GM18526 (cell line): ENCODE measurements around the gene ELN.

ENCODE experiments used
- POLR2A ChIP-seq: IDR thresholded peaks from 3 replicates; pipeline ENCODE4 v1.6.1; 2011; ENCODE audit not compliant: insufficient read length; ENCODE audit errors: extremely low read depth

Gene ELN

DNA sequence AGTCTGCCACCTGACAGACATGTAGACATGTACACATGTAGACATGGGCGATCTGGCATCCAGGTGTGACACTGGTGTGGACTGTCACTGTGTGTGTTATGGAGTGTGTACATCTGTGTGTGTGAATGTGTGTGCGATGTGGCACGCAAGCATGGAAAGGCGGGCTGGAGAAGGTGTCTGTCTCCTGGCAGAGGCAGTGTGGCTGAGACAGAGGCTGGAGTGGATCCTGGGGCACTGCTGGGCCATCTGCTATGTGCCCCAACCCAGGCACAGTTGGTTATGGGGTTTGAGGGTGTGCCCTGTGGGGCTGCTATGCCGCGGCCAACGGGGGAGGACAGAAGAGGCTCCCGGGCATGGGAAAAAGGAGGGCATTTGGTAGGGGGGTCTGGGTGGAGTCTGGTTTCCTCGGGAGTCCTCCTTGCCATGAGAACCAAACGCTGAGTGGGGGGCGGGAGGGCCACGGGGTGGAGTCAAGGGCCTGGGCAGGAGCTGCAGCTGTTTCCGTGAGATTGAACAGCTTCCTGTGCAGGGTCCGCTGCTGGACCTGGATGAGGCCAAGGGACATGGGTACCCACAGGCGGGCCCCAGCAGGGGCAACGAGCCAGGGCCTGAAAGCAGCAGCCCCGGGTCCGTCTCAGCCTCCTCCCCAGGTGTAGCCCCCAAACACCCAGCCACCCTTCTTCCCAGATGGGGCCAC, 1.3 kb downstream of the ELN start:
- TF ChIP-seq POLR2A, result no peak

DNA sequence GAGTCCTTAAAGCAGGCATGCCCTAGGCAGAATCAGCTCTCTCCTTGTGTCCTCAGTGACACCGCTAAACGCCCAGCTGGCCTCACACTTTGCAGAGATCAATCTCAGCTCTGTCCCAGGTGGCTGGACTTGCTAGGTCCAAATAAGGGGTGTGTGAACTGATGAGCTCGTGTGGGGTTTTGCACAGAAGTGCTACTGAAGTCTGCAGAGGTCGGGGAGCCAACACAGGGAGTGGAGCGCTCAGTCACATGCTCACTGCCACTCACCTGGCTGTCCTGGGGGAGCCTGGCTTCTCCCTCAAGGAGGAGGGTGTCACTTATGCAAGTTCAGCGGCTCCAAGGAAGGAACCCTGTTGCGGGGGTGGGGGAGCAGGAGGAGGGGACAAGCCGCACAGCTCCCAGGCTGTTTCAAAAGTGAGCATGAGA, 2.0 kb downstream of the ELN start:
- TF ChIP-seq POLR2A, result no peak

DNA sequence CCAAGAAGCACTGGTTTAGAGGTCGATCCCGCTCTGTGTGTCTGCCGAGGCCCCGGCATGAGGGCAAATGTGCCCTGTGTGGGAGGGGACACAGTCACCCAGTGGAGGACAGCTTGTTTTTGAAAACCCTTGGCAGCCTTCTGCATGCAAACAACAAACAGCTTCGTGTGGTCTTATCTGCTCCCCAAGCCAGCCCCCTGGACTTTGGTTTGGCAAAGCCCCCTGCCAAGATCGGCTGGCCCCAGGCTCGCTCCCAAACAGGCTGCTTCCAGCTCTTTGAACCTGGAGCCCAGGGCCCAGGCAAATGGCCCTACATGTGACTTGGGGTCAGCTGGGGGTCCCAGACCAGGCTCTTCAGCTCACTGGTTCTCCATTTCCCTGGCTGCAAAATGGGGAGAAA, 2.9 kb downstream of the ELN start:
- TF ChIP-seq POLR2A, result no peak

DNA sequence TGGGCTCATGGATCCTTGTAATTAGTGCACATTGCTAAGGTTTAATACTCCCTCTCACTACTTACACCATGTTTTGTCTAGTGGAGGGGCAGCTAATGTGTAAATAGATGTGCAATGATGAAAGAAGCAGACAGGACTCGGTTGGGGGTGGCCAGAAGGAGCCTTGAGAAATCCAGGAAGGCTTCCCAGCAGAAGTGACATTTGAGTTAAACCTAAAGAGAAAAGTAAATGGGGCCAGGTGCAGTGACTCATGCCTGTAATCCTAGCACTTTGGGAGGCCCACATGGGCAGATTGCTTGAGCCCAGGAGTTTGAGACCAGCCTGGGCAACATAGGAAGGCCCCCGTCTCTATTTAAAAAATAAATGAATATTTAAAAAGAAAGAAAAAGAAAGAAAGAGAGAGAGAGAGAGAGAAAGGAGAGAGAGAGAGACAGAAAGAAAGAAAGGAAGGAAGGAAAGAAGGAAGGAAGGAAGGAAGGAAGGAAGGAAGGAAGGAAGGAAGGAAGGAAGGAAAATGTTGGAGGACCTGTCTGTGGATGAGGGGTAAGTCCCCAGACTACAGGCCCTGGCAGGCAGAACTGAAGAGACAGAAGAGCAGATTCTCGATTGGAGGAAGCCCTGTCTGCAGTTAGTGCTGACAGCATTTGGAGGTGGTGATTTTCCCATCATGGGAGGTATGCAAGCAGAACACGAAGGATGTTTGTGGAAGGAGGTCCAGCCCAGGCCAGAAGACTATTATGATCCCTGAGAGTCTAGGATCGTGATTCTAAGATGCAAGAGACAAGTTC, 3.6 kb downstream of the ELN start:
- TF ChIP-seq POLR2A, result no peak

GRCh38 chr7:74032191-74032490, 4.2 kb downstream of the ELN start:
- TF ChIP-seq POLR2A, result no peak

DNA sequence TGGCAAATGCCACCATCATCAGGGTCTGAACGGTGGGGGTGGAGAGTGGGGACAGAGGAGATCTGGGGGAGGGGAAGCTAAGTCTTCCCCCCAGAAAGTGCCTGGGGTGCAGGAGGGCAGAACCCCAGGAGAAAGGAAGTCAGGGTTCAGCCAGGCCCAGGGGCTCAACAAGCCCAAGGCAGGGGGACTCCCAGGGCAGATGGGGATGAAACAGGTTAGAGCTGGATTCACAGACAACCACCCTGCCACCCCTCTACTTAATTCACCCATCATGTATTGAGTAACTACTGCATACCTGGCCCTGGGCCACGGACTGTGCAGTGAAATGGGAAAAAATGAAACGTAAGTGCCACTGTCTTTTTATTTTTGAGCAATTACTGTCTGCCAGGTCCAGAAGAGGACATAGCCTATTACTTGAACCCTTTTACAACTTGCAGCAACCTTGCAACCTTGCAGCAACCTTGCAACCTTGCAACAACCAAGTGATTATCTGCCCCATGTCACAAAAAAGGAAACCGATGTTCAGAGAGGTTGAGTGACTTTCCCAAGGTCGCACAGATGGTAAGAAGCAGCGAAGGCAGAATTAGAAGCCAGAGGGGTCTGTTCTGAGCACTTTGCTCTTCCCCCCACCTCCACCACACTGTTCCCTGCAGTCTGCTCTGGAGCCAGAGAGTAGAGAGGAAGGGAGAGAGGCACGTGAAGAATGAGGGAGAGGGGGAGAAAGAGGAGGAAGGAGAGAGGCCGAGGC, 4.8 kb downstream of the ELN start:
- TF ChIP-seq POLR2A, result no peak

GRCh38 chr7:74033372-74034311, 5.7 kb downstream of the ELN start:
- no peak for TF ChIP-seq POLR2A

DNA sequence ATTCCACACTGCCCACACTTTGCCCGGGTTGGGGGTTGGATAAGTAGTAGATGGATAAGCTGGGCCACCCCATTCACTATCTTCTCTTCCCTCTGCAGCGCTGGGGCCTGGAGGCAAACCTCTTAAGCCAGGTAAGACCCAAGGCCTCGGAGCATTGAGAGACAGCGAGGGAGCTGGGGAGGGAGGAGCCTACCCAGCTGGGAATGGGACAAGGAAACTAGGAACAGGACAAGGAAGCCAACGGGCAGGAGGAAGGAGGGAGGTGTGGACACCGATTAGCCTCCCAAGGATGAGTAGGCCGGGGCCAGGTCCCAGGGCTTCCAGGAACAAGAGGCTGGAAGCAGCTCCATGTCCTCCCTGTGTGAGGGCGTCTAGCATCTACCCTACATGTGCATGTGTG, 9.6 kb downstream of the ELN start:
- no peak for TF ChIP-seq POLR2A

DNA sequence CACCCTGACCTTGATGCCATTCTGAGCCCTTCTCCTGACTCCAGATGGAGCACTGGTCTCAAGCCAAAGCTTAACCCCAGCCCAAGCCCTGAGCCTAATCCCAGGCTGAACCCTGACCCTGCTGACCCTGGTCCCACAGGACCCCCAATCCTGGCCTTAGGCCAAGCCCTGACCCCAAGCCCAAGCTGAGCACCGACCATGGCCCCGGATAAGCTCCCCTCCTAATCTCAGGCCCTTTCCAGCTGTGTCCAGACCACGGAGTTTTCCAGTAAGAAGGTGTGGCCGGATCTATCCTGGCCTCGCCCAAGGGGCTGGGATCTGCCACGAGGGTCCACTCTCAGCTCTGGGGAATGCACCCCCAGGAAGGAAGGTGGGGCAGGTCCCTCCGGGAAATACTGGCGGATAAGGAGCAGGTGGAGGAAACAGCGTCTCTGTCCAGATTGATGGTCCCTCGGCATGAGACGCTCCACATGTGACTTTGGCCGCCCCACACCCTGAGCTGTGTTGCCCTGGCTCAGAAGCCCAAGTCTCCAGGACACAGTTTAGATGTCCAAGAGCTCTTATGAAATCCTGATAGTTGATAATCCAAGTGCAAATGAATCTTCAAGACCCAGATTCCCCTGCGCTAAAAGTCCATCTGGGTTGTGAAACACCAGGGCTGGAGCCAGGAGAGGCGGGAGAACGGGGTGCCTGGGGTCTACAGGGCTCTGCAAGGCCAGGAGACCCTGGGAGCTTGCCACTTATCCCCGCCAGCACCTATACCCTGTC, 10.4 kb downstream of the ELN start:
- no peak for TF ChIP-seq POLR2A

DNA sequence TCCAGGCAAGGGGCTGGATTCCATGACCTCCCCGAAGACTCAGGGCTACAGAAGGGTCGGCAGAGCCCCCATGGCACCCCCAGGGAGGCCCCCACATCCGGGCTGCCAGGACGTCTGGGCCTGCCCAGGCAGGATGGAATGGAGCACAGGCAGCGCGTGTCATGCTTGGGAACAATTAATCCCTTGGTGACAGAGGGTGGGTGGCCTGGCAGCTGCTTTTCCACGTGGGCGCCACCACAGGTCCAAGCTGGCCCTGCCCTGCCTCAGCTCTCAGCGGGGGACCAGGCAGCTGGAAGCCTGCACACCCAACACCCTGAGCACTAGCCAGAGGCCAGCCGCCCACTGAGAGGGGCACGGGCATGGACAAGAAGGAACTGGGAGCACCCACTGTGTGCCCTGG, 11.4 kb downstream of the ELN start:
- TF ChIP-seq POLR2A, result no peak

- TF ChIP-seq POLR2A, result no peak
Observed at GRCh38 chr7:74040101-74040790, 12.3 kb downstream of the ELN start.

- TF ChIP-seq POLR2A, result no peak
Observed at GRCh38 chr7:74040791-74041520, 13.0 kb downstream of the ELN start.
